NOMO-1 (cell line): Measurements from ENCODE around the gene SLC6A9.

Experiments used
- DNase-seq, 2 experiments: peaks; one replicate each; lab custom pipeline; 2025; ENCODE audit not compliant: unreplicated experiment in 2 of 2; lab: John Stamatoyannopoulos, UW

SLC6A9 gene

GRCh38 chr1:44031252-44032169, at the start of gene SLC6A9:
SLC6A9 (minus strand) TSS chr1:44031462; CDS start chr1:44024277, 7,185 bp downstream.
- DNase-seq: peak in 1 of 2 experiments; percentile 12

DNA sequence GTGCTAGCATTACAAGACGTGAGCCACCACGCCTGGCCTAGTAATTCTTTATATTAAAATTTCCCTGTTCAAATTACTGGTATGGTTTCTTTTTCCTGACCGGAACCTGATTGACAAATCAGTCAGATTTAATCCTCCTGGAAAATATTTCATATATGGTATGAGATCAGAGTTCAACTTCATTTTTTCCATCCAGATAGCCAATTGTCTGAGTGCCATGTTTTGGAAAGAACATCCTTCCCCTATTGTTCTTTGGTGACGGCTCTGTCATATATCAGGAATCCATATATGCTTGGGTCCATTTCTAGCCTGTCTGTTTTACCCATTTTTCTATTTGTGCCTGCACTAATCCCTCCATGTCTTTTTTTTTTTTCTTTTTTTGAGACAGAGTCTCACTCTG, 48.3 kb upstream of the SLC6A9 start:
- DNase-seq: no peak

- DNase-seq: no peak
Measured at GRCh38 chr1:44078104-44078503, 46.8 kb upstream of the SLC6A9 start.

DNA sequence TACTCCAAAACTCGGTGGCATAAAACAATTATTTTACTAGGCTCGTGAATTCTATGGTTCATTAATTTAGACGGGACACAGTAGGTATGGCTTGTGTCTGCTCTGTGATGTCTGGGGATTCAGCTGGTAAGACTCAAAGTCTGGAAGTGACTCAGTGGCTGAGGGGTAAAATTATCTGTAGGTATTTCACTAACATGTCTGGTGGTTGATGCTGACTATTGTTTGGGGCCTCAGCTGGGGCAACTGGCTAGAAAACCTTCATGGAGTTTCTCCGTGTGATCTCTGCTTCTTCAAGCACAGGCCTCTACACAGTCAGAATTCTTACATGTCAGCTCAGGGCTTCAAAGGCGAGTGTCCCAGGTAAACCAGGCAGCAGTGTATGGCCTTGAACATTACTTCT, 46.2 kb upstream of the SLC6A9 start:
- DNase-seq: no peak

DNA sequence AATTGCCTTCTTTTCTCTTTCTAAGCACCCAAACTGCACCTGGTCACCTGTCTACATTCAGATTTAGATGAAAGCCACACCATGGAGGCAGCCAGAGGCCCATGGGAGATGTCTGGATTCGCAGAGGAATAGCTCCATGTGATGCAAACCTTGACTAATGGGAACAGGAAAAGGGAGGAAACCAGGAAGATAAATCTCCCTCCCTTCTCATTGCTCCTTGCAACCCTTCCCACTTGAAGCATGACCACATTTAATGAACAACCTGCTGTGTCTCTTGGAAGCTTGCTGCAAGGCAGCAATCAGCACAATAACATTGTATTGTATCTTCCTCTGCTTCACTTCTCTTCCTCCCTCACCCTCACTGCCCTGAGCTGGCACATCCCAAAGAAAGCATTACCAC, 44.8 kb upstream of the SLC6A9 start:
- no peak for DNase-seq

DNA sequence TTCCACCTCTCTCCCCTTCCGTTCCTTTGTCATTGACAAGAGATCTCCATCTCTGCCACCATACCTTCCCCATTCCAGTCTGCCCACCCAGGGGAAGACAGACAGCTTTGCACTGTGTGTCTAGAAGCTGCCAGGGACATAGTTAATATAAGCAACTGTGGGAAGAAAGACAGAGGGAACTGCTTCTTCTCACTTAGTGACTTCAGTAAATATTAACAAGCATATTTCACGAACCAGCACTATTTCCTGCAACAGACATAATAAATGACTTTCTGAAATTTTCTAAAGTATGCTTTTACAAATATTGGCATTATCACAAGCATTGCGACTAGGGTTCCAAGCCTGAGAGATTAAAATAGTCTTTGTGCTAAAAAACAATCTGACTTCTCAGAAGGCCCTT, 43.2 kb upstream of the SLC6A9 start:
- no peak for DNase-seq

DNA sequence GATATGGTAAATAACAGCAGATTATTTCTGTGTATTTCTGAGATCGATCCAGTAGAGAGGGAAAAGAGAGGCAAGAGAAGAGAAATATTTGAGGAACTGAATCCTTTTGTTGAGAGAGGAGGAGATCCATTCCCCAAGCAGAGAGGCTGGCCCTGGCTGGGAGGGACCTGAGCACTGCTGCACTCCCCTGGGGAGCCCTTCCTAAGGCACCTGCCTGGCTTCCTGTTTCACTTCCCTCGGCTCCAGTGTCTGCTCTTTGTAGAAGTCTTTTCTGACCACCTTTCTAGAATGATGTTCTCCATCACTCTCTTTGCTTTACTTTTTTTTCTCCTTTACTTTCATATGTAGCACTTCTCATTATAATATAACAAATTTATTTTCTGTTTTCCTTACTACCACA, 42.3 kb upstream of the SLC6A9 start:
- DNase-seq: peak; percentile 40 to 82

GRCh38 chr1:44072821-44073220, 41.6 kb upstream of the SLC6A9 start:
- DNase-seq: peak in 1 of 2 experiments; percentile 44

GRCh38 chr1:44072204-44072603, 40.9 kb upstream of the SLC6A9 start:
- DNase-seq: no peak

- no peak for DNase-seq
Measured at GRCh38 chr1:44071461-44071860, 40.2 kb upstream of the SLC6A9 start.

DNA sequence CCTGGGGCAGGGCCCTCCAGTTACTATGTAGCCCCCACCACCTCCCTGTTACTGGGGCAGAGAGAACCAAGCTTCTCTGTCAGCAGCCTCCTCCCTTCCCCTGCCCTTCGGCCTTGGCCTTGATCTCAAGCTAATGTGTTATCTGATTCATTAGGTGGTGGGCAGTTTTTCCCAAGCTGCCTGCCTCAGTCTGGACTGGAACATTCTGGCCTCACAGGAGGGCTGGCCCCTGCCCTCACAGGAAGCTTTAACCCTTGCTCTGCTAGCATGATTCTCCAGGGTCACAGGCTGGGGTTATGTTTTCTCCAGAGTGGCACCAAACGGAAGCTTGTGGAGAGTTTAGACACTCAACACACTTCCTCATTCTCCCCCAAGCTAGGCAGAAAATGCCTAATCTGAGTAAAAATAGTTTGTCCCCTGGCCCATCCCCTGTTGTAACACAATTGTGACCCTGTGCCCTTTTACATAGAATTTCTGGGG, 37.2 kb upstream of the SLC6A9 start:
- peak; percentile 70 to 83 for DNase-seq

DNA sequence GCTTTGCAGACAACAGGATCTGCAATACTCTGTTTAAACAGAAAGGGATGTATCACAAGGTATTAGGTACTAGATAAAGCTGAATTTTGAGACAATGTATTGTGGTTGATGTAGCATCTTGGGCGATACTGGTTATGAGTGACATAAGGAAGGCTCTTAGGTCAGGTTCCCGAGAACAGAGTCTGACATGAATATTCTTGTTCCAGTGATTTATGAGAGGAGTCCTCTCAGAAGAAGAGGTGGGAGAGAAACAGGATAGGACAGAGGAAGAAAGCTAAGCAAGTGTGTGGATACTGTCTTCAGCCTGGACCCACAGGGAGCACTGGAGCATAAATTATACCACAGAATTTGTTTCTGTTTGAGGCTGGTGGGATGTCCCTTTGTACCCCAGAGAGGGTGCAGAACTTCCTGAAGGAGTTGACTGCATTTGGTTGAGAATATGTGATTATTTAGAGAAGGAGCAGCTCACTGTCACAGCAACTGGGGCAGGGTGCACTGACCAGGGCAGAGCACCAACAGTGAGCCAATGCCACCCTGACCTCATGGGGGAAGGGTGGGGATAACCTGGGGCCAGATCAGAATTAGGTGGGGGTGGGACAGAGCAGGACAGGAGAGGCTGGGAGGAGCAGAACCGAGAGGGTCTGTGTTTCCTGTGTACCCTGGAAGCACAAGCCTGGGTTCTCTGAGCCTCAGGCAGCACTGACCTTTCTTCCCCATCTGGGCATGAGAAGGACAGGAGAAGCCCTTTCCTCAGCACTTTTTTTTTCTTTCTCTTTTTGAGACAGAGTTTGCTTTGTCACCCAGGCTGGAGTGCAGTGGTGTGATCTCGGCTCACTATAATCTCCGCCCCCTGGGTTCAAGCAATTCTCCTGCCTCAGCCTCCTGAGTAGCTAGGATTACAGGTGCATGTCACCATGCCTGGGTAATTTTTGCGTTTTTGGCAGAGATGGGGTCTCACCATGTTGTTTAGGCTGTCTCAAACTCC, 36.3 kb upstream of the SLC6A9 start:
- no peak for DNase-seq

- DNase-seq: no peak
Measured at GRCh38 chr1:44062656-44063179, 31.5 kb upstream of the SLC6A9 start.

DNA sequence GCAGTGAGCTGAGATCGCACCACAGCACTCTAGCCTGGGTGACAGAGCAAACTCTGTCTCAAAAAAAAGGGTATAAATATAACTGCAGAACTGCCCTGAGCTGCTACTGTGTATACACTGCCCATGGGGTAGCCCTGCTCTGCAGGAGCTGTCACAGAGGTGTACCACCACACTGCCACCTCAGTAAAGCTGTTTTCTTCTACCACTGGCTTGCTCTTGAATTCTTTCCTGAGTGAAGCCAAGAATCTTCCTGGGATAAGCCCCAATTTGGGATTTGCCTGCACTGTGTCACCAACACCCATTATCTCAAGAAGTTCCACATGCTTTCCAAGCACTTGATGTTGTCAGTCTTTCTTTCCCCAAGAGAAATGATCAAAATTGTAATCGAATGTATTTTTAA, 30.6 kb upstream of the SLC6A9 start:
- no peak for DNase-seq

DNA sequence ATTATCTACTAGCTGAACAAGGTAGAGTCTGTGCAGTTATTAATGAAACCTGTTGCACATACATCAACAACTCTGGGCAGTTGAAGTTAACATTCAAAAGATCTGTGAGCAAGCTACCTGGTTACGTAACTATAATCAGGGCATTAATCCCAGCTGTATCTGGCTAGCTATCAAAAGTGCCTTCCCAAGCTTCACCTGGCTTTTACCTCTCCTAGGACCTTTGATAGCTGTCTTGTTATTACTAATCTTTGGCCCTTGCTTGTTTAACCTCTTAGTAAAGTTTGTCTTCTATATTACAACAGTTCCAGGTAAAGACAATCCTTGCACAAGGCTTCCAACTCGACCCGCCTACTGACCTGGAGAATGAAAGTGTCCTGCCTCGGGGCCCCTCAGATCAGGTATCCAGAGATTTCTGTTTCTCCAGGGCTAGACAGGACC, 29.6 kb upstream of the SLC6A9 start:
- no peak for DNase-seq

GRCh38 chr1:44059664-44060355, 28.5 kb upstream of the SLC6A9 start:
- DNase-seq: no peak

DNA sequence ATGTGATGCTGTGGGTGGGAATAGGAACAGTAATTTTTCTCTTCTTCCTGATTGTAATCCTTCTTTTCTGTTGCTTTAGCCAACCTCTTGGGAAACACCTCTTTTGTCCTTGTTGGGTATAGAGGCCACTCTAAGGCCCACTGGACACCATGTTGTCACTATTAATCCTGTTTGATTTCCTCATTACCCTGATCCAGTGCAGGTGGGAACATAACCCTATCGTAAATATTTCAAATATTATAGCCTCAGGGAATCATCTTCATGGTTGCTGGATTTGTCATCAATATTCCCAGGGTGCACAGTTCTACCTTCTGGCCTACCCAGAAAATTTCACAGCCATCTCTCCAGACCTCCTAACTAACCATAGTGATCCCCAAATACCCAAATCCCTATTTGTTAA, 27.9 kb upstream of the SLC6A9 start:
- DNase-seq: no peak

- no peak for DNase-seq
Measured at GRCh38 chr1:44057293-44057692, 26.0 kb upstream of the SLC6A9 start.

DNA sequence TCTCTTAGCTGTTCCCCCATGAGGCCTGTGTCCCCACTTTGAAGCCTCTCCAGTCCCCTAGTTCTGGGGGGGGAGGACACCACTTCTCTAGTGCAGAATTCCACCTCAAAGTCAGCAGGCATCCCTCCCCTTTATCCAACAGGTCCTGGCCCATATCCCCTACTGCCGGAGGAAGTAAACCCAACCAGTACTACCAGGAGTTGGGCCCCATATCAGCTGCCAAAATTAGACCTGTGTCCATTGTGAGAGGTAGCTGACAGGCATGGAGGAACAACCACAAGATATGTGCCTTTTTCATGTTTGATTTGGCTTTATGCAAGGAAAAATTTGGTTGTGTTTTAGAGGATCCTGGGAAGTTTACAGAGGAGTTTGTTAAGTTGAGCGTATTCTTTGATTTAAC, 22.1 kb upstream of the SLC6A9 start:
- DNase-seq: no peak

GRCh38 chr1:44050261-44050660, 19.0 kb upstream of the SLC6A9 start:
- DNase-seq: no peak
